Nucleus accumbens (tissue), 56 donors: ENCODE measurements around the gene CAND1.

ENCODE experiments used
- DNase-seq, 56 donors: peaks; one replicate each; lab custom pipeline; 2025; lab: John Stamatoyannopoulos, UW

Gene CAND1

GRCh38 chr12:67268896-67269632, at the start of gene CAND1:
CAND1 (plus strand) TSS chr12:67269358; CDS start chr12:67269718, 360 bp downstream.
- peak; percentile 66 to 99 (median 98) for DNase-seq

- peak in 6 of 56 donors; percentile 0 to 7 (median 2) for DNase-seq
Measured at GRCh38 chr12:67220065-67220464, 49.1 kb upstream of the CAND1 start.

GRCh38 chr12:67222302-67222701, 46.9 kb upstream of the CAND1 start:
- DNase-seq = no peak

GRCh38 chr12:67223225-67223624, 45.9 kb upstream of the CAND1 start:
- DNase-seq = no peak

- no peak for DNase-seq
Measured at GRCh38 chr12:67237231-67237630, 31.9 kb upstream of the CAND1 start.

- no peak for DNase-seq
Measured at GRCh38 chr12:67239061-67239460, 30.1 kb upstream of the CAND1 start.

- DNase-seq = no peak
Measured at GRCh38 chr12:67241482-67241881, 27.7 kb upstream of the CAND1 start.

- DNase-seq = no peak
Measured at GRCh38 chr12:67243260-67243659, 25.9 kb upstream of the CAND1 start.

- DNase-seq = no peak
Measured at GRCh38 chr12:67245571-67245970, 23.6 kb upstream of the CAND1 start.

GRCh38 chr12:67251012-67251411, 18.1 kb upstream of the CAND1 start:
- DNase-seq = no peak

GRCh38 chr12:67254372-67255026, 14.7 kb upstream of the CAND1 start:
- DNase-seq = no peak

- no peak for DNase-seq
Measured at GRCh38 chr12:67256649-67257048, 12.5 kb upstream of the CAND1 start.

- DNase-seq = no peak
Measured at GRCh38 chr12:67263471-67263870, 5.7 kb upstream of the CAND1 start.

- peak; percentile 69 to 98 (median 93) for DNase-seq
Measured at GRCh38 chr12:67268335-67268895, 743 bp upstream of the CAND1 start.

- DNase-seq = peak in 42 of 56 donors; percentile 3 to 78 (median 58)
Measured at GRCh38 chr12:67269633-67270573, 745 bp downstream of the CAND1 start.

- DNase-seq = no peak
Measured at GRCh38 chr12:67270622-67271021, 1.5 kb downstream of the CAND1 start.

- DNase-seq = no peak
Measured at GRCh38 chr12:67271976-67272375, 2.8 kb downstream of the CAND1 start.

GRCh38 chr12:67274186-67274585, 5.0 kb downstream of the CAND1 start:
- DNase-seq = no peak

GRCh38 chr12:67275380-67275913, 6.3 kb downstream of the CAND1 start:
- DNase-seq = no peak

- no peak for DNase-seq
Measured at GRCh38 chr12:67276421-67276820, 7.3 kb downstream of the CAND1 start.
